Measurements from ENCODE around the gene MYO18B.
"Not testable (repeated sequence)": the region's sequence is repeated elsewhere in the genome, so short reads cannot be mapped to it uniquely, and the experiment has no call there.

MYO18B gene, protein sequence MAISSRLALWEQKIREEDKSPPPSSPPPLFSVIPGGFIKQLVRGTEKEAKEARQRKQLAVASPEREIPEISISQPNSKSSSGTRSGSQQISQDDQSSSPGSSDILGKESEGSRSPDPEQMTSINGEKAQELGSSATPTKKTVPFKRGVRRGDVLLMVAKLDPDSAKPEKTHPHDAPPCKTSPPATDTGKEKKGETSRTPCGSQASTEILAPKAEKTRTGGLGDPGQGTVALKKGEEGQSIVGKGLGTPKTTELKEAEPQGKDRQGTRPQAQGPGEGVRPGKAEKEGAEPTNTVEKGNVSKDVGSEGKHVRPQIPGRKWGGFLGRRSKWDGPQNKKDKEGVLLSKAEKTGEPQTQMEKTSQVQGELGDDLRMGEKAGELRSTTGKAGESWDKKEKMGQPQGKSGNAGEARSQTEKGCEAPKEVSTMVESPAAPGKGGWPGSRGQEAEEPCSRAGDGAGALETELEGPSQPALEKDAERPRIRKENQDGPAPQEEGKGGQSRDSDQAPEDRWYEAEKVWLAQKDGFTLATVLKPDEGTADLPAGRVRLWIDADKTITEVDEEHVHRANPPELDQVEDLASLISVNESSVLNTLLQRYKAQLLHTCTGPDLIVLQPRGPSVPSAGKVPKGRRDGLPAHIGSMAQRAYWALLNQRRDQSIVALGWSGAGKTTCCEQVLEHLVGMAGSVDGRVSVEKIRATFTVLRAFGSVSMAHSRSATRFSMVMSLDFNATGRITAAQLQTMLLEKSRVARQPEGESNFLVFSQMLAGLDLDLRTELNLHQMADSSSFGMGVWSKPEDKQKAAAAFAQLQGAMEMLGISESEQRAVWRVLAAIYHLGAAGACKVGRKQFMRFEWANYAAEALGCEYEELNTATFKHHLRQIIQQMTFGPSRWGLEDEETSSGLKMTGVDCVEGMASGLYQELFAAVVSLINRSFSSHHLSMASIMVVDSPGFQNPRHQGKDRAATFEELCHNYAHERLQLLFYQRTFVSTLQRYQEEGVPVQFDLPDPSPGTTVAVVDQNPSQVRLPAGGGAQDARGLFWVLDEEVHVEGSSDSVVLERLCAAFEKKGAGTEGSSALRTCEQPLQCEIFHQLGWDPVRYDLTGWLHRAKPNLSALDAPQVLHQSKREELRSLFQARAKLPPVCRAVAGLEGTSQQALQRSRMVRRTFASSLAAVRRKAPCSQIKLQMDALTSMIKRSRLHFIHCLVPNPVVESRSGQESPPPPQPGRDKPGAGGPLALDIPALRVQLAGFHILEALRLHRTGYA (N-terminal part only)

DNA sequence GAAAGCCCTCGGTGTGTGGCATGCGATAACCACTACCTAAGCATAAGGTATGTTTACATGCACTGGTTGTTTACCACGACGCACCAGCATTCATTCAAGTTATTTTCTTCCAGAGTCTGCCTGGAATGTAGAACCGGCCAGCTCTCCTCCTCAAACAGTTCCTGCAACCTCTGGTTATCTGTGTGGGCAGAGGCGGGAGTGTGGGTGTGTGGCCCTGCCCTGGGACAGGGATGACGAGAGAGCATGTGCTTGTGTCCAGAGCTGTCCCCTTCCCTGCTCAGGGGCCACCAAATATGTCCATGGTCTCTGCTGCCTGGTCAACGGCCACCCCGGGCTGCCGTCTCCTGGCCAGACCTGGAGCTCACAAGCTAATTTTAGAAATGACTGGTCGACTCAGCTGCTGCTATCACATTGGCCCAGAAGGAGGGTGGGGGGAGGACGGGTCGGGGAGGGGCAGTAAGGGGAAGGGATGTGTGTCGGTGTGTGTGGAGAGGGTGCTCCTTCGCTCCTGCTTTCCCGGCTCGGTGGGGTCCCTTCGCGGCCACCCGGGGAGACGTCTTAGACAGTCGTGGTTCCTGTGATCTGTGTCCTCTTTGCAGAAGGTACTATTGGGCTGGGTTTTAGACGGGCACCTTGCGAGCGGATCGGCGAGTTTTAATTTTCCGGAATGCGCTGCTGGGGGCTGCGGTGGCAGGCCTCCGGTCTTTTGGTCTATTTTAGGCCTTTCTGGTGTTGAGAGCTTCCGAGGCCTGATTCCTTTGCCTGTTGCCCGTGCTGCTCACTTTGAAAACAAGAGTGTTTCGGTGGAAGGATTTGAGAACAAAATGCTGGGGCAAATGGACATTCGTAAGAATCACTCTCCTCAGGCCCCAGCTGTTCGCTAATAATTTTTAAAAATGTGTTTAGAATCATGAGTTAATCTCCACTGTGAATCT lies at the start of gene MYO18B:
Gene MYO18B, plus strand, starts transcription at position 497 of the 935 bp plus-strand sequence. CDS start 18,905 bp downstream, outside the sequence.
- DNase-seq (ENCODE audit: low read depth, low spot score), result no peak
- H3K27ac ChIP-seq, result no peak within 1 kb of the TSS

DNA sequence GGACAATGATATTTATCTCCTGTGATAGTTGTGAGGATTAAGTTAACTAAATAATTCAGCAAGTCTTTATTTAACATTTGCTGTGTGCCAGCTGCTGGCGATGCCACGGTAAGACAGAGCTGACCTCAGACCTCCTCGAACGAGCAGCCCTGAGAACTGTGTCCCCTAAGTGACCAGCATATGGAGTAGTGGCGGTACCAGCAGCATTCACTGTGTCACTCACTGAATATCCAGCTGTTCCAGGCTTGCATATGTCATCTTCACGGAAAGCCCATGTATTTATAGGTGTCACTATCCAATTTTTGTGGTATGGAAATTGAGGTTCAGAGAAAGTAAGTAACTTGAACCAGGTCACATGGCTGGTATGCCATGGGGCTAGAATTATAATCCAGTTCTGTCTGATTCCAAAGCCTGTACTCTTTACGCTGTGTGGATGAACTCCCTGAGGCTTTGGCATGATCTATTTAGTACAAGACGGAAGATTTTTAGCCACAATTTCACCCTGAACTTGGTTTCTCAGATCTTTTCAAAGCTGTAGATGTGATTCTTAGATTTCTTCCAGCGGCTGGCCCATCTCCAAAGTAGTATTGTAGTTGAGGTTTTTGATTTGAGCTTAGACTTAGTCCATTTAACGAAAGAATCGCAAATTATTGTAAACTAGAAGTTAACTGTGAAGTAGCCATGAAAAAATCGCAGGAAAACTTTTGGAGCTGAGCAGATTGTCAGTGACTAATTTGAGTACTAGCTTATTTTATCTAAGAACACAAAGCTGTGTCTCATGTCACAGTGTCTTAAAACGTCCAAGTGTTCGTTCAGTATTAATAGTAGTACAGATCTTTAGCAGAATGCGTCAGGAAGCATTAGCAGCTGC lies 49.4 kb upstream of the MYO18B start:
- DNase-seq (ENCODE audit: low read depth, low spot score), result no peak
- no peak overlapping the region for H3K27ac ChIP-seq

DNA sequence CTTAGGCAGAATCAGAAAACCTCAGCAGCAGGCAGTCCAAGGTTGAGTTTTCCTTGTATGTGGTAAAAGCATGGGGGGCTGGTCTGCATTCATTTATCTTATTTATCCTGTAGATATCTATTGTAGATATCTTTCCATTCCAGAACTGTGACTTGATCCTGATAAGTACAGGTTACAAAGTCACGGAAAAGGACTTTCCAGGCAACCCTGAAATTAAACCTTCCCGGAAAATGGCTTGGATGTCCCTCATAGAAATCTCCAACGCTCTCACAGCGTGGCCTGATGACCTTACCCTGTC lies 48.8 kb upstream of the MYO18B start:
- H3K27ac ChIP-seq, result no peak overlapping the region
- DNase-seq (ENCODE audit: low read depth, low spot score), result no peak

DNA sequence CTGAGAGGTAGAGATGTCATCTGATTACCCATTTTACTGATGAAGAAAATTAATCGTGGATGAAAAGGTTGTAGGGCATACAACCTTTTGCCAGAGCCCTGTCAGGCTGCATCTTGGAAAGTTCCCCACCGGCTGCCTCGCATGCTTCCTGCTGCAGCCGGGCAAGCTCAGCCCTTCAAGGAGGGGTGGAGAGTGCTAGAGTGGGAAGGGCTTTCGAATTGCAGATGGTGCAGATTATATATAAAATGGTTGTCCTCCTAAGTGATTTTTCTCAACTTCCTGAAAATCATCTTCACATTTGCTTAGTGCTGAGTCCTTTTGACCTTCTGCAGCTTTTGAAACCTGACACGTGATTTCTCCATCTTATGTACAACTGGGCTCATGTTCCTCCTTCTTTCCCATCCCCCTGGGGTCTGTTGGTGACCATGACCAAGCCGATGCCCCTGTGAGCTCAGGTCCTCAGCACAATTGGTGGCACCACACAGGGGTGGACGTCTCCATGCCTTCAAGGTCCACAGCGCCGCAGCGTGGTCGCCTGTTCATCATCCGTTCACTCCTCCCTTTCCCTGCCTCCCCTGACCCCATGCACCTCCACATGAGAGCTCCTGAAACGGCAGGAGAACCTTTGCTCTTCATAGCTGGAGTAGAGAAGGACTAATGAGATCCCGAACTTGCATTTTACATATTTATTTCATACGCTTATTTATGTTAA lies 47.6 kb upstream of the MYO18B start:
- no peak overlapping the region for H3K27ac ChIP-seq
- DNase-seq (ENCODE audit: low read depth, low spot score), result no peak

DNA sequence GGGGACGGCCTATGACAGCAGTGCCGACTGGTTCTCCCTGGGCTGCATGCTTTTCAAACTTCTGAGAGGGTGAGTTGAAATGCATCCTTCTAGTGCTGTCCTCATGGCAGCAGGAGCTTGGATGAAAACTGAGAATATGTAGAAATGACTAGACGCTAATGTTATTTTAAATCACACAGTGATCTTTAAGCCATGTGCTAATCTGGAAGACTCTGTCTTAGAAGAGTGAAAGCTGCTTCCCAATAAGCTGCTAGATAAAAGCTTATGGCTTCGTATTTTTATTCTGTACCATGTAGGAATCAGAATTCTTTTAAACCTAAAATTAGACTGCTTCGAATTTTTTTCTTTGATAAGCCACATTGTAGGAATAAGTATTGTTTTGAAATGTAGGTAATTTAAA lies 46.8 kb upstream of the MYO18B start:
- no peak overlapping the region for H3K27ac ChIP-seq
- DNase-seq (ENCODE audit: low read depth, low spot score), result no peak

DNA sequence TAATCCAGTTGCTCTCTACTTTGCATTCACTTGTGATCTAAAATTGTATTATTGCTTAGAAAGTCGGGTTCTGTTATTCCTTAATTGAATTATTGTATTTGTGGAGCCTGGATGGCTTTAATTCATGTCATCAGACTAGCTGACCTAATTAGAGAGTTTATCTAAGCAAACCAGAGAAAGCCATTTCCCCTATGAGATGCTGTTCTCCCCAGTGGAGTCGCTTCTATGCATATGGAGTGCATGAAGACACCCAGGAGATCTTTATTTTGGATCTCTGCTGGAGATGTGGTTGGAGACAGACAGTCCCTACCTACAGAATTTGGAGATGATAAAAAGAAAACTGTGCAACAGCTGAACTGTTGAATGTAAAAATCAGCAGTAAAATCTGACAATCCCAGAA lies 45.2 kb upstream of the MYO18B start:
- DNase-seq (ENCODE audit: low read depth, low spot score), result no peak
- H3K27ac ChIP-seq, result no peak overlapping the region

DNA sequence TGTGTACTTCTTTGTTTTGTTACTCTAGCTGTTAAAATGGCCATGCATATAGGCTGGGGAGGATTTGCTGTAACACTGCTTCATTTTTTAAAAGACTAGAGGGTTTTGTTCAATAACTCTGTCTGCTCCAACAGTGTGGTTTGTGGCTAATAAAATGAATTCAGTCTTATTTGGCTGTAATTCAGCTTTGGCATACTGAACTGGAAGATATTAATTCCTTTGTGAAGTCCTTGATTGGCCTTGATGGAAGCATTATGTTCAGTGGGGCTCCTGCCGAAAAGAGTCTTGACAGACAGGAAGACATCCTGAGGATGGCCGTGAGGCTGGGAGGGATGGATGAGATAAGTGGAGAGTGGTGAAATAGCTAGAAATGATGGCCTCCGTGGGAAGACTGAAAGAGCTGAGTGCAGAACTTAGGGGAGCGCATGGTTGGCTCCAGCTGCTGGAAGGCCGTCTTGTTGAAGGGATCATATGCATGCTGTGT lies 44.8 kb upstream of the MYO18B start:
- H3K27ac ChIP-seq, result no peak overlapping the region
- no peak for DNase-seq (ENCODE audit: low read depth, low spot score)

DNA sequence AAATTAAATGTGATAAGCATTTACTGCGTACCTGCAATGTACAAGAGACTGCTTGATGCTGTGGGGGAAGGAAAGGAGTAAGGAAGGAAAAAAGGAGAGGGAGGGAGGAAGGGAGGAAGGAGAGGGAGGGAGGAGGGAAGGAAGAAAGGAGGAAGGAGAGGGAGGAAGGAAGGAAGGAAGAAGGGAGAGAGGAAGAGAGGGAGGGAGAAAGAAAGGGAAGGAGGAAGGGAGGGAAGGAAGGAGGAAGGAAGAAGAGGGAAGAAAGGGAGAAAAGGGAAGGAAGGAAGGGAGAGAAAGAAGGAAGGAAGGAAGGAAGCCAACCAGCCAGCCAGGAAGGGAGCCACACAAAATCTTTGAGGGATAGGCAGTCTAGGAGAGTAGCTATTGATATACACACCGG lies 44.0 kb upstream of the MYO18B start:
- H3K27ac ChIP-seq, result no peak overlapping the region
- no peak for DNase-seq (ENCODE audit: low read depth, low spot score)

DNA sequence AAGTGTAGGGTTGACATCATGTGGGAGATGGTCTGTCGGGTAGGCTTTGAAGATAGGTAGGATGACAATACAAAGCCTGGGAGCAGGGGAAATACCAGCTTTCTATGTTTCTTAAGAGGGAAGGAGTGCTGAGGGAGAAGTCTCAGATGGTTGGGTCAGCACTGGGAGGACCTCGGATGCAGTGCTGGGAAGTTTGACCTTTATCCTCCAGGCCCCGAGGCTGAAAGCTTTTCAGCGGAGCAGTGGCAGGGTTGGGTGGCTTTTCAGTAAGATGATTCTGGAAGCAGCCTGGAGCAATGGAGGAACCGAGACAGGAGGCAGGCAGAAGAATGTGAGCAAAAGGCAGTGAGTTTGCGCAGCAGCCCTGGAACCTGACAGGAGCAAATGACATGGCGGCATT lies 43.5 kb upstream of the MYO18B start:
- DNase-seq (ENCODE audit: low read depth, low spot score), result no peak
- H3K27ac ChIP-seq, result no peak overlapping the region

DNA sequence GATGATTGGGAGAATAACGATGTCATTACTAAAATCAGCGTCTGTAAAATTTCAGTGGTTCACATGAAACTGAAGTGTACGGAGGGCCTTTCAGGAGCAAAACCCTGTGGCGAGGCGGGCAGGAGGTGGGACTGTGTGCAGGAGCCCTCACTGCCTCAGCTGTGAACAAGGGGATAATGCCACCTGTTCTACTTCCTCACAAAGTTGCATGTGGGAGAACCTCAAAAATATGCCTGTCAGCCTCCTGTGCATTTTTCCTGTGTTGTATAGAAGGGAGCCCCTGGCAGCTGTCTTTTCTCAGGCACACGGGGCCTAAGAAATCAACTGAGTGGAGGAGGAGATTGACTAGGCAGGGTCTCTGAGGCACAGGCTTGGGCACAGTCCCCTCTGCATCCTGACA lies 43.0 kb upstream of the MYO18B start:
- no peak for DNase-seq (ENCODE audit: low read depth, low spot score)
- no peak overlapping the region for H3K27ac ChIP-seq

DNA sequence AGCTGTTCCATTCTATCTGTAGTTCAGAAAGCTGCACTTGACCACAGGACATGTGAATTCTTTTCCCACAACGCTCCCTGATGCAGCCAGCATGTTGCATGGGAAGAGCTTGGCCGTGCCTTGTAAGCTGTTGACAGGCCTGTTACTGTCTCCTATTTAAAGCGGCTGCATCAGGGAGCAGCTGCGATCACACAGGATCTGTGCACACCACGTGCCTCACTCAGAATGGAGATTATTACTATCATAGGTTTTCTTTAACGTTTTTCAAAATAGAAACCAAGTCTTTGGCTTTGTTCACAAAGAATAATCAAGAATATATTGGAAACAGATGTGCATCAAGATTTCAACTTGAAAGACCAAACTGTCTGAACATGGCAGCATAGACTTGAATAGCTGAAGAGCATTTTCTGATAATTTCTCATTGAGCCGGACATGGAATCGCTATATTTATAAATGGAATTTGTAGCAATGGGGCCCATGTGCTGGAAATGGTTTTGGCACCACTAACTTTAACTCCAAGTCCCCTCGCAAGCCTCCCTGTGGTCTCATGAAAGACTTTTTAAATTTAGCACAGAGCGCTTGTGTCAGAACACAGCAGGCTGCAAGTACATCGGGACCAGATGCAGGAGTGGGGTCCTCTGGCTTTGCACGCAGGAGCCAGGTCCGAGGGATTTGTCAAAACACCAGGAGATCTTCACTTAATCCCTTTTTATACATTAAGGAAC lies 40.8 kb upstream of the MYO18B start:
- DNase-seq (ENCODE audit: low read depth, low spot score), result no peak
- H3K27ac ChIP-seq, result no peak overlapping the region

DNA sequence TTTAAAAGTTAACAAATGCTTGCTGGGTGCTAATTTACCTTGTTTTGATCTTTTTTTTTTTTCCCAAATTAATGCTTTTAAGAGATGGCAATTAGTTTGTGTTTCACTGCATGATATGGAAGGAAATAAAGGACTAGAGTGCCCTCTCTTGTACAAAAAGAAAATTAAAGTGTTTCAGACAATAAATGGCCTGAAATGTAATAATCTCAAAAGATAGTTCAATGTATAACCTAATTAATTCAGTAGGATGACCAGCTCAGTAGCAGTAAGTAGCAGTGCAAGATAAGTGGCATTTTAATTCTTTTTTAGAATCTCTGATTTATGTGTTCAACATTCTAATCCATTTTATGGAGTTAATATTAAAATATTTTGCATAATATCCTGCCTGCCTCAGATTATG lies 39.9 kb upstream of the MYO18B start:
- DNase-seq (ENCODE audit: low read depth, low spot score), result no peak
- no peak overlapping the region for H3K27ac ChIP-seq

DNA sequence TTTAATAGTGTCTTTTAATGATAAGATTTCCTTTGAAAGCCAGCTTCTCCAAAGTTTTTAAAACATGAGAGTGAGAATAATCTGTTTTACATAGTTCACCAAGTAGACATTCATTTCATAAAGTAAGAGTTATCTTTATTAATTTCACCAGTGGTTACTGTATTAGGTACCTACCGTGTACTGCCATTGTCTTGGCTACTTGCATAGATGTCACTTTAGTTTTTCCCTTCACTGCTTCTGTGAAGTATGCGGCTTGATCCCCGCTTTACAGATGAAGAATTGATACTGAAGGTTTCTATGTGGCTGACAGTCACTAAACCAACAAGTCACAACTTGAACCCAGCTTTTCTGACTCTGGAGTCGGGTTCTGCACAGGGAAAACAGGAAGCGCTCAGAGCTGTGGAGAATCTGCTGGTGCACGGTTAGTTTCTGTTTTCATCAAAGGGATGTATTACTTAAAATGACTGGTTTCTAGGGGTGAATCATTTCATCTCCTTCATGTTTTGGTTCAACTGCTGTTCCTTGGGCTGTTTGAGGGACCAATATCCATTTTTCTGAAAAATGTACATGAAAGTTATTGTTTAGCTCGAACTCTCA lies 39.3 kb upstream of the MYO18B start:
- DNase-seq (ENCODE audit: low read depth, low spot score), result peak; percentile 56
- no peak overlapping the region for H3K27ac ChIP-seq

DNA sequence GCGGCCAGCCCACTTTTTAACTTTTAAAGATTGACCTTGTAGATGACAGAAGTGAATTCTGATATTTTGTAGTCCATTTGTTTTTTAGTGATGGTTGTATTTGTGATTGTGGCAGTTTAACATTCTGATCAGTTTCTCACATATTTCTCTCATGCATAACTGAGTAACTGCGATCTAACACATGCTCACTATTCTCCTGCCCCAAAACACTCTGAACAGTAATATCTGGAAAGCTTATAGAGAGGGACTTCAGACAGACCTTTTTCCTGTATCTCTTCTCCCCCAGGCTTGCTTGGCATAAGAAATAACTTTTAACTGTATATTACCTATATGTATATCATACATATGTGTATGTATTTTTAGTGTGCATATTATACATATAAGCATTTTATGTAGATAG lies 37.3 kb upstream of the MYO18B start:
- no peak for DNase-seq (ENCODE audit: low read depth, low spot score)
- no peak overlapping the region for H3K27ac ChIP-seq

DNA sequence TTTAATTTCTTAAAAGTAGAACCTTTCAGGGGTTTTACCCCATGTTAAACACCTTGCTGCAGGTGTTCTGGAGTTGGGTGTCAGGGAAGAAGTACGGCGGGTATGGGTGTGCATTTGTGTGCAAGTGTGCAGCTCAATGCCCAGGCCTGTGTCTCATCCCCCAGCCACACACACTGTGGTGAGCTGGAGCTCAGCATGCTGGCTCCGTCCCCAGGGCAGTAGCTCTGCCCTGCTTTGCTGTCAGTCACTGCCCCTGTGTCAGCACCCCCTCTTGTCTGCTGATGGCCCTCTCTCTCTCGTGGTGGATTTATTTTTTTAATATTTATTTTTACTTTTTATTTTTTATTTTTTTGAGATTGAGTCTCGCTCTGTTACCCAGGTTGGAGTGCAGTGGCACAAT lies 35.8 kb upstream of the MYO18B start:
- no peak for DNase-seq (ENCODE audit: low read depth, low spot score)

DNA sequence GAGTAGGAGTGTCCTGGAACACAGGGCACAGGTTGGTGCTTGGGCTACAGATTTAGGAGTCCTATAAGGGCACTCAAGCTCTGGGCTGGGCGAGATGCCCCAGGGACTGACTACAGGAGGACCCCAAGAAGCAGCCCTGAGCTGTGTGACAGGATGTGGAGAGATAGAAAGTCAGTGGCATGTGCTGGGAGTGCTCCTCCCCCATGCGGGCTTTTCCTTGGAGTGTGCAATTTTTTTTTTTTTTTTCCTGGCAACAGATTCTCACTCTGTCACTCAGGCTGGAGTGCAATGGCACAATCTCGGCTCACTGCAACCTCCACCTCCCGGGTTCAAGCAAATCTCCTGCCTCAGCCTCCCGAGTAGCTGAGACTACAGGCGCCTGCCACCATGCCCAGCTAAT lies 33.6 kb upstream of the MYO18B start:
- not testable (repeated sequence) for DNase-seq (ENCODE audit: low read depth, low spot score); H3K27ac ChIP-seq

More for the DNA sequence above, 35.8 kb upstream of the MYO18B start:
- no peak overlapping the region for H3K27ac ChIP-seq

DNA sequence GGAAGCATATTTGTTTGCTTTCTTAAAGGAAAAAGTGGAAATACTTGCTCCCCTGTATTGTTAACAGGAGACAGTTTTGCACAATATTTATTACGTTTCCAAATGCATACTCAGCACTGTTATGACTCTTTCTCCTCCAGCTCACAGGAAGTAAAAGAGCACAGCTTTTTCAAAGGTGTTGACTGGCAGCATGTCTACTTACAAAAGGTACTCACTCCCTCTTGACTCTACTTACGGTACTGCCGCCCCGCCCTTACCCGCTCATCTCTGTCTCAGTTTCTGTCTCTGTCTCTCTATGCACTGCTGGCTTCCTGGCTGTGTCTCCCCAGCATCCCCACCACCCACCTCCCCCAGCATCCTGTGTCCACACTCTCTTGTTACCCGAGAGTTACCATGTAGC lies 32.2 kb upstream of the MYO18B start:
- no peak for DNase-seq (ENCODE audit: low read depth, low spot score)
- H3K27ac ChIP-seq, result no peak overlapping the region
